ENCODE data around the gene PIGK.

DNA sequence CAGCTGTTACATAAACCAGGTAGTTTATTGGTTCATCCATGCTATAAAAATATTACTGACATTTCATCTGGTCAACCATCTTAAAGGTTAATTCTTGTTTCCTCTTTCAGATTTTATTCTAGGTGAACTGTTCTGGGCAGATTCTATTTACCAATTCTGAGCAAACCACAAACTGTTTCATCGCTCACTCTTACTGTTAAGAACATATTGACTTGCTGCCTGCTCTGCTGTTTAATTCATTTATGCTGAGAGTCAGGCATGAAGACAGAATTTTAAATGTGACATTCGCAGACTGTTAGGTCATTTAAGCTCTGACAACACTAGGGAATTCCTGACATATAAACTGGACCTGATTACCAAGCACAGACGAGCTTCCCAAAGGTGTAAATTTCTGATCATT lies 98.3 kb downstream of the PIGK start:
- TF ChIP-seq, protein P1, sequence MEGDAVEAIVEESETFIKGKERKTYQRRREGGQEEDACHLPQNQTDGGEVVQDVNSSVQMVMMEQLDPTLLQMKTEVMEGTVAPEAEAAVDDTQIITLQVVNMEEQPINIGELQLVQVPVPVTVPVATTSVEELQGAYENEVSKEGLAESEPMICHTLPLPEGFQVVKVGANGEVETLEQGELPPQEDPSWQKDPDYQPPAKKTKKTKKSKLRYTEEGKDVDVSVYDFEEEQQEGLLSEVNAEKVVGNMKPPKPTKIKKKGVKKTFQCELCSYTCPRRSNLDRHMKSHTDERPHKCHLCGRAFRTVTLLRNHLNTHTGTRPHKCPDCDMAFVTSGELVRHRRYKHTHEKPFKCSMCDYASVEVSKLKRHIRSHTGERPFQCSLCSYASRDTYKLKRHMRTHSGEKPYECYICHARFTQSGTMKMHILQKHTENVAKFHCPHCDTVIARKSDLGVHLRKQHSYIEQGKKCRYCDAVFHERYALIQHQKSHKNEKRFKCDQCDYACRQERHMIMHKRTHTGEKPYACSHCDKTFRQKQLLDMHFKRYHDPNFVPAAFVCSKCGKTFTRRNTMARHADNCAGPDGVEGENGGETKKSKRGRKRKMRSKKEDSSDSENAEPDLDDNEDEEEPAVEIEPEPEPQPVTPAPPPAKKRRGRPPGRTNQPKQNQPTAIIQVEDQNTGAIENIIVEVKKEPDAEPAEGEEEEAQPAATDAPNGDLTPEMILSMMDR (IDR thresholded peaks at IDR 0.05 in 4 of 5, conservative IDR thresholded peaks at IDR 0.05 in 1 of 5), result no peak
- TF ChIP-seq POLR2A (IDR thresholded peaks at IDR 0.05), result no peak
